GM12891 (cell line): ENCODE results near the gene MKNK2.
A peak's percentile ranks its signal among the peaks of the same experiment; 100 is the strongest.

Experiments
- PAX5 ChIP-seq: IDR thresholded peaks from 2 replicates; pipeline ENCODE4 v1.6.1; 2011; ENCODE audit warnings: low read length, moderate library complexity, mild to moderate bottlenecking; ENCODE audit not compliant: insufficient read depth, severe bottlenecking
- POLR2A ChIP-seq: IDR thresholded peaks from 2 replicates; pipeline ENCODE4 v1.6.1; 2011; ENCODE audit warnings: low read depth, low read length, control low read depth
- POLR2AphosphoS5 ChIP-seq: IDR thresholded peaks from 2 replicates; pipeline ENCODE4 v1.6.1; 2011; ENCODE audit warnings: low read depth, low read length, control low read depth
- SPI1 ChIP-seq: IDR thresholded peaks from 2 replicates; pipeline ENCODE4 v1.6.1; 2011; ENCODE audit warnings: low read depth, low read length, control low read depth
- TAF1 ChIP-seq: IDR thresholded peaks from 2 replicates; pipeline ENCODE4 v1.6.1; 2011; ENCODE audit warnings: low read depth, low read length, control low read depth

DNA sequence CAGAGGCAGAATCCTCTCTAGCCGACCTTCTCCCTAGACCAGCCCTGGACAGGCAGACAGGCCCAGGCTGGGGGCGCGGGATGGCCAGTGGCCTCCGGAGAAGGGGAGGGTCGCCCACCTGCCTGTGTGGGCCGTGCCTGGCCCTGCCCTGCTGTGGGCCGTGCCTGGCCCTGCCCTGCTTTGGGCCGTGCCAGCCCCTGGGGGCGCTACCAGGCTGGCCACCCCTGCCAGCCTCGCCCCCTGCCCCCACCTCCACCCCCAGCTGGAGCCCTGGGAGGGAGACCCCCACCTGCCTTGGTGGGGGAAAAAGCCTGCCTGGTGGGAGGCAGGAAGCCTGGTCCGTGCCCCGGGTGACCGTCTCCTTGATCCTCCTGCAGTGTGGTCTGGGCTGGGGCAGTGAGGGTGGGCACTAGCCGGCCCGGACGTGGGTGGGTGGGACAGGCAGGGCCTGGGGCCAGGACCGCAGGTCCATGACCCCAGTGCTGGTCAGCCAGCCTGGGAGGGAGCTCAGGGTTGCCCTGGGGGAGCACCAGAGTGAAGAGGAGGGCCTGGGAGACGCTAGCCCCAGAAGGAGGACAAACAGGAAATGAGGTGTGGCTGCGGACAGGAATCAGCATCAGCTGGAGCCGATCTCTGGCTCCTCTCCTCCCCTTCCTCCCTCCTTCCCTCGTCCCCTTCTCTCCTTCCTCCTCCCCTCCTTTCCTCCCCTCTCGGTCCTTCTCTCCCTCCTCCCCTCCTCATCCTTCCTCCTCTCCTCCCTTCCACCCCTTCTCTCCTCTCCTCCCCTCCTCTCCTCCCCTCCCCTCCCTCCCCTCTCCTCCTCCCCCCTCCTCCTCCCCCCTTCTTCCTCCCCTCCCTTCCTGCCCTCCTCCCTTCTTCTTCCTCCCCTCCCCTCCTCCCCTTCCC lies 5.1 kb upstream of the MKNK2 start:
- TF ChIP-seq SPI1 (0 out of 2 replicates have a peak, but pooled peaks have one; percentile 19), POLR2A (0 out of 2 replicates have a peak, but pooled peaks have one; percentile 29), POLR2AphosphoS5 (no peak), PAX5 (no peak), TAF1 (no peak)
